C4-2B (cell line): ENCODE results near the gene PDE4A.

Experiments
- CTCF ChIP-seq: fragments of 450-650 bp; conservative IDR thresholded peaks from 2 replicates; pipeline ENCODE4 v1.5.1; 2017; ENCODE audit warnings: mild to moderate bottlenecking
- ZFX ChIP-seq: fragments of 450-650 bp; IDR thresholded peaks from 2 replicates; pipeline ENCODE4 v1.6.1; 2017

- TF ChIP-seq CTCF, result peak; percentile 93
- TF ChIP-seq ZFX, result no peak
These were observed 29.6 kb upstream of the PDE4A start for GRCh38 chr19:10390652-10391286.
